Measurements from ENCODE around the gene MYLK. TPM values are rescaled to one million over a fixed set of nuclear protein-coding genes. Genes with fewer than 3 reads are reported as not detected.

The MYLK gene
- total and polyA plus RNA-seq, 10 of the 15 experiments (the other 5 are each of a cell fraction or from before 2014, with no cell fraction given): 0.04 to 1.6 (median 0.42) TPM; not detected in 1

- no peak for TF ChIP-seq ZNF592 (IDR thresholded peaks at IDR 0.05)
- TF ChIP-seq SP1 (IDR thresholded peaks at IDR 0.05; ENCODE audit: low read depth, low read length): no peak
- no peak for TF ChIP-seq JUND (IDR thresholded peaks at IDR 0.05; ENCODE audit: low read depth, low read length)
- no peak for TF ChIP-seq NFXL1 (IDR thresholded peaks at IDR 0.05; ENCODE audit: borderline replicate concordance)
- TF ChIP-seq ZZZ3 (IDR thresholded peaks at IDR 0.05; ENCODE audit: control insufficient read depth, insufficient read length, low read depth): no peak
- TF ChIP-seq SIN3A (IDR thresholded peaks at IDR 0.05; ENCODE audit: low read depth, low read length): no peak
- no peak for TF ChIP-seq MLLT1 (IDR thresholded peaks at IDR 0.05)
- no peak for TF ChIP-seq WRNIP1 (IDR thresholded peaks at IDR 0.05; ENCODE audit: borderline replicate concordance, low read depth, low read length)
- no peak for TF ChIP-seq CUX1 (IDR thresholded peaks at IDR 0.05; ENCODE audit: insufficient replicate concordance, low read depth, low read length)
- no peak for TF ChIP-seq HCFC1 (IDR thresholded peaks at IDR 0.05; ENCODE audit: low read length)
- TF ChIP-seq FOS (IDR thresholded peaks at IDR 0.05; ENCODE audit: borderline replicate concordance, extremely low read depth, insufficient read length): no peak
- no peak for TF ChIP-seq ZNF274 (IDR thresholded peaks at IDR 0.05; ENCODE audit: insufficient read depth, insufficient read length)
- no peak for TF ChIP-seq SMC3 (IDR thresholded peaks at IDR 0.05; ENCODE audit: borderline replicate concordance, low read length)
These were observed 141.0 kb downstream of the MYLK start (continued) for GRCh38 chr3:123743121-123743520.
